Neural progenitor cell (in vitro differentiated cells): ENCODE data around the gene LRBA. TPM values are rescaled to one million over a fixed set of nuclear protein-coding genes. Genes with fewer than 3 reads are reported as not detected.
"Not testable (repeated sequence)": the region's sequence is repeated elsewhere in the genome, so short reads cannot be mapped to it uniquely, and the experiment has no call there.

ENCODE experiments used
- DNase-seq: peaks from one replicate; pipeline ENCODE4 v3.0.0-alpha.2; 2016; ENCODE audit warnings: low spot score
- H2AFZ ChIP-seq: fragments of 200-600 bp; sonication (generic); replicated peaks from 2 replicates; pipeline ENCODE4 v1.6.1; 2016; ENCODE audit warnings: antibody characterized with exemption
- H3F3A ChIP-seq: fragments of 200-600 bp; sonication (generic); 2 replicates; pipeline ENCODE4 v1.6.1; 2016; ENCODE audit warnings: antibody characterized with exemption, low read depth
- H3K27ac ChIP-seq: fragments of 200-600 bp; sonication (generic); 2 replicates; pipeline ENCODE4 v1.5.1; 2016; ENCODE audit warnings: mild to moderate bottlenecking
- H3K27me3 ChIP-seq: fragments of 200-600 bp; sonication (generic); 2 replicates; pipeline ENCODE4 v1.6.1; 2016; ENCODE audit warnings: mild to moderate bottlenecking, moderate library complexity
- H3K36me3 ChIP-seq: fragments of 200-600 bp; sonication (generic); 2 replicates; pipeline ENCODE4 v1.5.1; 2016
- H3K4me1 ChIP-seq: fragments of 200-600 bp; sonication (generic); 2 replicates; pipeline ENCODE4 v1.6.1; 2016; ENCODE audit warnings: mixed run types
- H3K4me2 ChIP-seq: fragments of 200-600 bp; sonication (generic); 2 replicates; pipeline ENCODE4 v1.6.1; 2016
- H3K4me3 ChIP-seq: fragments of 200-600 bp; sonication (generic); 2 replicates; pipeline ENCODE4 v1.5.1; 2016
- H3K79me2 ChIP-seq: fragments of 200-600 bp; sonication (generic); 2 replicates; pipeline ENCODE4 v1.6.1; 2016; ENCODE audit warnings: low read depth
- H3K9ac ChIP-seq: fragments of 200-600 bp; sonication (generic); 2 replicates; pipeline ENCODE4 v1.6.1; 2016
- H3K9me3 ChIP-seq: fragments of 200-600 bp; sonication (generic); 2 replicates; pipeline ENCODE4 v1.5.1; 2016; ENCODE audit warnings: low read depth
- H4K20me1 ChIP-seq: fragments of 200-600 bp; sonication (generic); 2 replicates; pipeline ENCODE4 v1.6.1; 2016; ENCODE audit warnings: low read depth
- H3K27ac Mint-ChIP-seq: 3 replicates; pipeline ENCODE4 v1.8.0; 2021; ENCODE audit warnings: mixed read lengths
- H3K27me3 Mint-ChIP-seq: 2 replicates; pipeline ENCODE4 v1.8.0; 2022; ENCODE audit warnings: low read depth, mild to moderate bottlenecking, inconsistent platforms, moderate library complexity, mixed read lengths; ENCODE audit not compliant: insufficient read depth
- H3K36me3 Mint-ChIP-seq: 3 replicates; pipeline ENCODE4 v1.8.0; 2021; ENCODE audit warnings: mixed read lengths
- H3K4me1 Mint-ChIP-seq: 3 replicates; pipeline ENCODE4 v1.8.0; 2021; ENCODE audit warnings: mixed read lengths
- H3K4me3 Mint-ChIP-seq: 3 replicates; pipeline ENCODE4 v1.8.0; 2021; ENCODE audit warnings: mild to moderate bottlenecking, moderate library complexity, mixed read lengths
- H3K9me3 Mint-ChIP-seq: 3 replicates; pipeline ENCODE4 v1.8.0; 2020; ENCODE audit warnings: mixed read lengths
- CTCF ChIP-seq: fragments of 200-600 bp; sonication (generic); IDR thresholded peaks from 2 replicates; pipeline ENCODE4 v1.5.1; 2017; ENCODE audit warnings: antibody characterized with exemption, mild to moderate bottlenecking
- EZH2 ChIP-seq: fragments of 200-600 bp; sonication (generic); IDR thresholded peaks from 2 replicates; pipeline ENCODE4 v1.6.1; 2017; ENCODE audit warnings: antibody characterized with exemption, mild to moderate bottlenecking, moderate library complexity
- EZH2phosphoT487 ChIP-seq: fragments of 200-600 bp; sonication (generic); IDR thresholded peaks from 2 replicates; pipeline ENCODE4 v1.6.1; 2017; ENCODE audit warnings: antibody characterized with exemption
- total RNA-seq: library from RNA; depleted of rRNA; stranded (reverse); fragments of >200 nt; gene quantifications from 2 replicates; pipeline ENCODE4 v1.2.3, GENCODE V29; 2015; ENCODE audit warnings: low replicate concordance

Gene LRBA
- total RNA-seq, 1 donor from 2014 or later = 111 TPM

DNA sequence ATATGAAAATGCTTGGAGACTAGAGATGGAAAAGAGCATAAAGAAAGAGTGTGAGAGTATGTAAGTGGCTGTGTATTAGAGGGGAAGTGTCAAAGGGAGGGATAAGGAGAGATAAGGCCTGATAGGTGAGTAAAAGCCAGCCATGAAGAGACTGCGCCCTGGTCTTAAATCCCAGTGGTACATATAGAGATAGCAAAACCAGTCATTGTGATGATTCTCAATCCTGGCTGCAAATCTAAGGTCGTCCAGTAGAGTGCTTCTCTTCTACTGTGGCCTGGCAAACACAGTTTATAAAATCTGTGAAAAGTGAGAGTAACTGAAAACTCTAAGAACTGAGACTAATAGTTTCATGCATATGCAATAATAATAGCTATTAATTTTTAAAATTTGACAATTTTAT, 346.3 kb downstream of the LRBA start:
- no peaks in the 10 kb centered on the region for H4K20me1 ChIP-seq
- H3K79me2 ChIP-seq = no peaks in the 10 kb centered on the region
- no peak overlapping the region for H2AFZ ChIP-seq
- no peak for DNase-seq
- no peak overlapping the region for H3K27ac ChIP-seq
- H3K36me3 Mint-ChIP-seq = no peaks in the 10 kb centered on the region
- no peaks in the 10 kb centered on the region for H3K9me3 ChIP-seq
- H3K4me3 ChIP-seq = no peak overlapping the region
- no peak overlapping the region for H3K27ac Mint-ChIP-seq
- H3F3A ChIP-seq = no peaks in the 10 kb centered on the region
- H3K36me3 ChIP-seq = no peaks in the 10 kb centered on the region
- H3K4me2 ChIP-seq = no peak overlapping the region
- no peaks in the 10 kb centered on the region for H3K27me3 ChIP-seq
- no peaks in the 10 kb centered on the region for H3K9me3 Mint-ChIP-seq
- no peaks in the 10 kb centered on the region for H3K4me1 Mint-ChIP-seq
- no peak overlapping the region for H3K4me3 Mint-ChIP-seq
- H3K4me1 ChIP-seq = no peaks in the 10 kb centered on the region
- TF ChIP-seq EZH2phosphoT487 (no peak), CTCF (no peak), EZH2 (no peak)
- H3K9ac ChIP-seq = no peak overlapping the region
- H3K27me3 Mint-ChIP-seq = no peaks in the 10 kb centered on the region

- Histone ChIP-seq H4K20me1 (no peaks in the 10 kb centered on the region), H3K9ac (no peak overlapping the region), H2AFZ (no peak overlapping the region), H3K4me1 (peaks cover 8% of the 10 kb centered on the region), H3K27me3 (no peaks in the 10 kb centered on the region), H3K79me2 (no peaks in the 10 kb centered on the region), H3F3A (peaks cover 3% of the 10 kb centered on the region), H3K36me3 (no peaks in the 10 kb centered on the region), H3K4me3 (no peak overlapping the region), H3K27ac (no peak overlapping the region), H3K4me2 (no peak overlapping the region), H3K9me3 (no peaks in the 10 kb centered on the region)
- no peak for DNase-seq
- Mint-ChIP-seq H3K36me3 (no peaks in the 10 kb centered on the region), H3K4me3 (no peak overlapping the region), H3K27me3 (no peaks in the 10 kb centered on the region), H3K27ac (no peak overlapping the region), H3K9me3 (no peaks in the 10 kb centered on the region), H3K4me1 (peaks cover 3% of the 10 kb centered on the region)
- TF ChIP-seq EZH2phosphoT487 (no peak), CTCF (no peak), EZH2 (no peak)
These were observed 350.1 kb downstream of the LRBA start for GRCh38 chr4:150664935-150665334.

DNA sequence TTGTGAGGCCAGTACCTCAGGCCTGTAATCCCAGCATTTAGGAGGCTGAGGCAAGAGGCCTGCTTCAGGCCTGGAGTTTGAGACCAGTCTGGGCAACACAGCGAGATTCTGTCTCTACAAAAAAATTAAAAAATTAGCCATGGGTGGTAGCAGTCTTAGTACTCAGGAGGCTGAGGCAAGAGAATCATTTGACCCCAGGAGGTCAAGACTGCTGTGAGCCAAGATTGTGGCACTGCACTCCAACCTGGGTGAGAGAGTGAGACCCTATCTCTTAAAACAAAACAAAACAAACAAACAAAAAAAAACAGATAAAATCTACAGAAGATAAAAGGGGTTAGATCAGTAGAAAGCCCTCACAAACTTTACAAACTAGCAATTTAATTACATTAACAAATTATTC, 352.4 kb downstream of the LRBA start:
- Histone ChIP-seq H3K27me3 (no peaks in the 10 kb centered on the region), H3K4me1 (peaks cover 8% of the 10 kb centered on the region), H3K9me3 (no peaks in the 10 kb centered on the region), H4K20me1 (no peaks in the 10 kb centered on the region), H3K27ac (no peak overlapping the region), H2AFZ (no peak overlapping the region), H3K4me2 (no peak overlapping the region), H3K36me3 (no peaks in the 10 kb centered on the region), H3F3A (peaks cover 3% of the 10 kb centered on the region), H3K79me2 (no peaks in the 10 kb centered on the region), H3K9ac (no peak overlapping the region), H3K4me3 (no peak overlapping the region)
- no peak for DNase-seq
- Mint-ChIP-seq H3K4me3 (no peak overlapping the region), H3K27me3 (no peaks in the 10 kb centered on the region), H3K4me1 (peaks cover 3% of the 10 kb centered on the region), H3K9me3 (peaks cover 4% of the 10 kb centered on the region), H3K27ac (no peak overlapping the region), H3K36me3 (no peaks in the 10 kb centered on the region)
- TF ChIP-seq EZH2 = no peak
- TF ChIP-seq EZH2phosphoT487 = no peak
- TF ChIP-seq CTCF = no peak

DNA sequence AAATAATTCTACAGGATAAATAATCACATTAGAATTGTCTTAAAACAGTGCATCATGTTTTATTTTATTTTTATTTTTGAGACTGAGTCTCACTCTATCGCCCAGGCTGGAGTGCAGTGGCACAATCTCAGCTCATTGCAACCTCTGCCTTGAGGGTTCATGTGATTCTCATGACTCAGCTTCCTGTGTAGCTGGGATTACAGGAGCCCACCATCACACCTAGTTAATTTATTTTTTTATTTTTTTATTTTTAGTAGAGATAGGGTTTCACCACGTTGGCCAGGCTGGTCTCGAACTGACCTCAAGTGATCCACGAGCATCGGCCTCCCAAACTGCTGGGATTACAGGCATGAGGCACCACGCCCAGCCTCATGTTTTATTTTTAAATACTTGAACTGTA, 353.5 kb downstream of the LRBA start:
- not testable (repeated sequence) for H2AFZ ChIP-seq, H3K4me3 ChIP-seq, H3K36me3 ChIP-seq, H3K4me2 ChIP-seq, H3K36me3 Mint-ChIP-seq, H3K9me3 ChIP-seq, H3K27ac ChIP-seq, H3K4me3 Mint-ChIP-seq, H3K79me2 ChIP-seq, H4K20me1 ChIP-seq, H3K27me3 ChIP-seq, H3K27me3 Mint-ChIP-seq, DNase-seq, H3K4me1 ChIP-seq, H3K4me1 Mint-ChIP-seq, H3K9ac ChIP-seq, H3K9me3 Mint-ChIP-seq, H3K27ac Mint-ChIP-seq, H3F3A ChIP-seq

- H3K27ac ChIP-seq, H3K27ac Mint-ChIP-seq, H4K20me1 ChIP-seq, H2AFZ ChIP-seq, H3K79me2 ChIP-seq, DNase-seq, H3K4me3 Mint-ChIP-seq, H3K27me3 ChIP-seq, H3K9me3 ChIP-seq, H3K4me1 ChIP-seq, H3K9ac ChIP-seq, H3K36me3 Mint-ChIP-seq, H3K4me1 Mint-ChIP-seq, H3K27me3 Mint-ChIP-seq, H3K4me2 ChIP-seq, H3K4me3 ChIP-seq, H3K36me3 ChIP-seq, H3F3A ChIP-seq, H3K9me3 Mint-ChIP-seq: not testable (repeated sequence)
These were observed 356.8 kb downstream of the LRBA start for GRCh38 chr4:150658258-150658657.
